ENCODE results near the gene LCNL1.
A peak's percentile ranks its signal among the peaks of the same experiment; 100 is the strongest.

Gene LCNL1

DNA sequence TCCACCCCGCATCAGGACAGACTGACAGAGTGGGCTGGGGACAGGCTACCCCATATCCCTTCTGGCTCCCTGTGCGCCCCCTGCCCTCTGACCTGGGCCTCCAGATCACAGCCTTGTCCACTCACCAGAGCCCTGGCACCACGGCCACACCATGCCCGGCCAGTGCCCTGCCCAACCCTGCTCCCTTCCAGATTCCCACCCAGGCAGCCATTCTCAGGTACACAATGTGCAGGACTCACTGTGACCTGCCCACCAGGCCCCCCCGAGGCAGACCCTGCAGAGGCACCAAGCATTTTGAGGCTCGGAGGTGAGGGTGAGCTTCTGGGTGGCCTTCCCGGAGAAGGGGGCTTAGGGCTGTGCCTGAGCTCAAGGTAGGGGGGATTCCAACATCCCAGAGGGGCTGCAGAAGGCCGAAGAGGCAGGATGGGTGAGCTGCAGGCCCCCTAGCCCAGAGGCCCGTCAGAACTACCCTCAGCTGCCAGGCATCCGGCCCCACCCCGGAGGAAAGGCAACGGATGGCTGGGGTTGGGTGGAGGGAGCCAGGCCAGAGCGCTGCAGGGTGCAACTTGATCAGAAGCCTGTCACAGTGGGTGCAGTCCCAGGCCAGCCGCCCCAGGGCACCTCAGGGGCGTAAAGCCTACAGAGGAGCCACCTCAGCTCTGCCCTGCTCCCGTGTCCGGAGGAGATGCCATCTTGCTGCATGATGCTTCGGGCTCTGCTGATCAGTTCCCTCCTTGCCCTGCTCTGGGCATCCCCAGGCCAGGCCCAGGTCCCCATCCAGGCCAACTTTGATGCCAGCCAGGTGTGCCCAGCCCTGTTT is at the start of gene LCNL1:
Gene LCNL1 (plus strand): TSS at position 762 of the 820 bp plus-strand sequence. CDS start 594 bp downstream, outside the sequence.
- no peak for DNase-seq
- TF ChIP-seq GATA1 (IDR thresholded peaks at IDR 0.05; ENCODE audit: low read depth, low read length) (no peak), POLR2A (IDR thresholded peaks at IDR 0.05; ENCODE audit: low read length) (no peak)

DNA sequence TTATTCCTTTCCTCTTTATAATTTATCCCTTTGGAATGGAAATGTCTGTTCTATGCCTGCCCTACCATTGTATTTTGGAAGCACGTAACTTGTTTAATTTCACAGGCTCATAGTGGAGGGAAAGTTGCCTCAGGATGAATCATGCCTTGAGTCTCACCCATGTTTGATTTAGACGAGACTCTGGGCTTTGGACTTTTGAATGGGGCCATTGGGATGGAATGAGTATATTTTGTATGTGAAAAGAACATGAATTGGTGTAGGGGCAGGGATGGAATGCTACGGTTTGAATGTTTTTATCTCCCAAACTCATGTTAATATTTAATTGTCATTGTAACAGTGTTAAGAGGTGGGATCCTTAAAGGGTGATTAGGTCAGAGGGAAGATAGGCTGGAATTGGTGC is 48.5 kb upstream of the LCNL1 start:
- DNase-seq, result no peak
- TF ChIP-seq GATA1 (IDR thresholded peaks at IDR 0.05; ENCODE audit: low read depth, low read length), result no peak
- TF ChIP-seq POLR2A (IDR thresholded peaks at IDR 0.05; ENCODE audit: low read length), result no peak

DNA sequence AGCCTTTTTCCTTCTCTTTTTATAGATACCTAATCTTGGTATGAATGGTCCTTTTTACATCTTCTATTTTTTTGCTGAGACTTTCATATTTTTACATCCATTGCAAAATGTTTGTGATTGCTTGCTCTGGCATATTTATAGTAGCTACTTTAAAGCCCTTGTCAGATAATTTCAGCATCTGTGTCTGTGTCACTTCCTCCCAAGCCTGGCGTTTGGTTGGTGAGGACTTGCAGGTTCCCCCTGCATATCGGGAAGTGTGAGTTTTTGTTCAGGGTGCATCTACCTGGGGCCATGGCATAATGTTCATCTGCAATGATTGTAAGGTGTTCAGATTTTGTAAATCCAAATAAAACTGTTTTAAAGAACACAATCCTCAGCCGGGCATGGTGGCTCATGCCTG is 47.1 kb upstream of the LCNL1 start:
- DNase-seq, result no peak
- no peak for TF ChIP-seq GATA1 (IDR thresholded peaks at IDR 0.05; ENCODE audit: low read depth, low read length)
- TF ChIP-seq POLR2A (IDR thresholded peaks at IDR 0.05; ENCODE audit: low read length), result no peak

DNA sequence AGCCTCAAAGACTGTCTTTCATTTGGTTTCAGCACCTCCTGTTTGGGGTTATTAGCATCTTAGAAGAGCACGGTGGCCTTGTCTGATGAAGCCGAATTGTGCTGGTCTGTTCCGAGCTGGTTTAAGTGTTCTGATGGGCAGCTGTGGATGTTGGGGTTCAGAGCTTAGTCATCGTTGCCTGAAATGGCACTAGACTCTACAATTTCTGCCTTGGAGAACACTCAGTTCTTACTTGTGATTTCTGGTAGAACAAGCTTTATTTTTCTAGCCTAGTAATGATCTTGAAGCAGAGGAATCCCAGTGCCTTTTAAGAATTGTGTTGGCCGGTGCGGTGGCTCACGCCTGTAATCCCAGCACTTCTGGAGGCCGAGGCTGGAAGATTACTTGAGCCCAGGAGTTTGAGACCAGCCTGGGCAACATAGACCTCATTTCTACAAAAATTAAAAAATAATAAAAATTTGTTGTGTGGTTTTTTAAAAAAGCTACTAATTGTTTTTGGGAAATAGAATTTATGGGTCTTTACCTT is 46.1 kb upstream of the LCNL1 start:
- no peak for TF ChIP-seq POLR2A (IDR thresholded peaks at IDR 0.05; ENCODE audit: low read length)
- no peak for TF ChIP-seq GATA1 (IDR thresholded peaks at IDR 0.05; ENCODE audit: low read depth, low read length)
- DNase-seq, result no peak

DNA sequence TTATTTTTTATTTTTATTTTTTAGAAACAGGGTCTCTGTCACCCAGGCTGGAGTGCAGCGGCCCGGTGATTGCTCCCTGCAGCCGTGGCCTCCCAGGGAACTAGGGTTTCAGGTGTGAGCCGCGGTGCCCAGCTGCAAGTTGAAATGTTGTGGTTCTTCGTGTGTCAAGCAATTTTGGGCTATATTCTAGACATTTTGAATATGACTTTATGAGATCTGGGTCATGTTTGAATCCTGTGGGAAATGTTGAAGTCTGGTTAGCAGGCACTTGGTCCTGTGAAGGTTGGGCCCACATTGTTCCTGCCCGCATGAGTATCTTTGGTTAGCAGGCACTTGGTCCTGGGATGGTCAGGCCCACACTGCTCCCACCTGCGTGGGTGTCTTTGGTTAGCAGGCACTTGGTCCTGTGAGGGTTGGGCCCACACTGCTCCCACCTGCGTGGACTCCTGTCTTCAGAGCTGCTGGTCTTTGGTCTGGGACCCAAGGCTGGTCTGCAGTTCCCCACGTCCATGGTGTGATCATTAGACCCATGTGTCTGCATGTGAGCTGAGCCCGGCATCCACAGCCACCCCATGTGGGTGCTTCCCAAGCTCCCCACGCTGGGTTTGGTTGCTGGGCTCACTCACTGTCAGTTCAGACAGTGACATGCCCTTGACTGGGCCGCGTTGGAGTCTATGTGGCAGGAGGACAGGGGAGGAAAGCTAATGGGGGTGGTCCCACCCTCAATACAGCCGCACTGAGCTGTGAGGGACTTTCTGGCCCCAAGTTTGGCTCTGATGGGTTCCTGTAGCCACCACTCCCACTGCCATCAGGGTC is 45.4 kb upstream of the LCNL1 start:
- no peak for TF ChIP-seq POLR2A (IDR thresholded peaks at IDR 0.05; ENCODE audit: low read length)
- TF ChIP-seq GATA1 (IDR thresholded peaks at IDR 0.05; ENCODE audit: low read depth, low read length), result no peak
- no peak for DNase-seq

DNA sequence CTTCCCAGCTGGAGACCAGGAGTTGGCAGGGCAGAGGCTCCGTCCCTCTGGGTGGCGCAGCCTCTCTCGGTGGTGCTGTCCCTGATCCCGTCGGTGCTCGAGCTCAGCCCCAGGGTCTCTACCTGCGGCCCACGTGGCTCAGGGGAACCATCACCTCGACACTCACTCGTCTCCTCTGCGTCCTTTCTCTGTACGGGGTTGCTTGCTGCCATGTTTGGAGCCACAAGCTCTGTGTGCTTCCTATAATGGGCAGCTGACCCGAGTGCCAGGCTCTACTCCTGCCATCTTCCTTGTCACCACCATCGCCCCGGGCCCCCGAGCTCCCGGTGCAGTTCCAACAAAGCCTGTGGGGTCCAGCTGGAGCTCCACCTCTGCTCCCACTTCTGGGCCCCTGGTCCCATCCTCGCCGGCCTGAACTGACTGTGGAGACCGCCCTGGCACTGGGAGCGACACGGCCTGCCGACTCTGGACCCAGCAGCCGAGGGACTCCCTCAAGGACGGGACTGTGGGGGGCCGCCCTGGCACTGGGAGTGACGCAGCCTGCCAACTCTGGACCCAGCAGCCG is 43.3 kb upstream of the LCNL1 start:
- no peak for DNase-seq
- TF ChIP-seq POLR2A (IDR thresholded peaks at IDR 0.05; ENCODE audit: low read length) (no peak), GATA1 (IDR thresholded peaks at IDR 0.05; ENCODE audit: low read depth, low read length) (no peak)

DNA sequence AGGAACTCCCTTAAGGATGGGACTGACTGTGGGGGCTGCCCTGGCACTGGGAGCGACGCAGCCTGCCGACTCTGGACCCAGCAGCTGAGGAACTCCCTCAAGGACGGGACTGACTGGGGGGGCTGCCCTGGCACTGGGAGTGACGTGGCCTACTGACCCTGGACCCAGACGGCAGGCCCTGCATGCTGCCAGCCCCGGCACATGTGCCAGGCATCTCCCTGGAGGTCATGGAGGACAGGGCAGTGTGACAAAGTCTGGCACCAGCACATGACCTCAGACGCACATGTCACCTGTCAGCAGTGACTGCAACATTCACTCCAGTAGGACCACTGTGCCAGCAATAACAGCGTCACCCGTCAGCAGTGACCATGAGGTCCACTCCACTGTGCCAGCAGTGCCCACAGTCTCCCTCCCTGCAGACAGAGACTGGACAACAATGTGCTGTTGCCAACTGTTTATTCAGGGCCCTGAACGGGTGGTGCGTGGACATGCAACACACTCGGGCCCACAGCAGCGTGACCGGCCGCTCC is 42.7 kb upstream of the LCNL1 start:
- DNase-seq, result no peak
- TF ChIP-seq GATA1 (IDR thresholded peaks at IDR 0.05; ENCODE audit: low read depth, low read length) (no peak), POLR2A (IDR thresholded peaks at IDR 0.05; ENCODE audit: low read length) (peak; percentile 28)

DNA sequence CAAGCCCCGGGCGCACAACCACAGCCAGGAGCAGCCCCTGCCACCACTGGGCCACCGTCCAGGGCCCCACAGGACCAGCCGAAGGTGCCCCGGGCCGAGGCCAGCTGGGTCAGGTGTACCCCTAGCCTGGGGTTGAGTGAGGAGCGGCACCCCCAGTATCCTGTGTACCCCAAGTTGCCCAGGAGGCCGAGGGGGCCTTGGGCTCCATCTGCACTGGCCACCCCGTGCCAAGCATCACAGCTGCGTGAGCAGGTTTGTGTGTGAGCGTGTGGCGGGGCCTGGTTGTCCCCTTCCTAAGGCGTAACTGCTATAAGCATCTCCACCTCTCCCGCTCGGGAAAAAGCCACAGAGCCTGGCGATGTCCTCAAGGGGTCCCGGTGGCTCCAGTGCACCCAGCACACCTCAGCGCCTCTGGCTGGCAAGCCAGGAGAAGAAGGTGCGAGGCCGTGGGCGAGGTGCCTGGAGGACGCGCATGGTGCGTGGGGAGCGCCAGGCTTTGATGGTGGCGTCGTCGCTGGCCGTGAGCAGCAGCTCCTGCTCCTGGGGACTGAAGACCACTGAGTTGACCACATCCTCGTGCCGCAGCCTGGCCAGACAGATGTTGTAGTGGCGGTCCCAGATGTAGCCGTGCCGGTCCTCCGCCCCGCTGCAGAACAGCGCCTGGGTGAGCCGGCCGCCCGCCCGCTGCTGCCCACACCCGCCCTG is 42.1 kb upstream of the LCNL1 start:
- DNase-seq, result no peak
- TF ChIP-seq GATA1 (IDR thresholded peaks at IDR 0.05; ENCODE audit: low read depth, low read length), result no peak
- TF ChIP-seq POLR2A (IDR thresholded peaks at IDR 0.05; ENCODE audit: low read length), result no peak

DNA sequence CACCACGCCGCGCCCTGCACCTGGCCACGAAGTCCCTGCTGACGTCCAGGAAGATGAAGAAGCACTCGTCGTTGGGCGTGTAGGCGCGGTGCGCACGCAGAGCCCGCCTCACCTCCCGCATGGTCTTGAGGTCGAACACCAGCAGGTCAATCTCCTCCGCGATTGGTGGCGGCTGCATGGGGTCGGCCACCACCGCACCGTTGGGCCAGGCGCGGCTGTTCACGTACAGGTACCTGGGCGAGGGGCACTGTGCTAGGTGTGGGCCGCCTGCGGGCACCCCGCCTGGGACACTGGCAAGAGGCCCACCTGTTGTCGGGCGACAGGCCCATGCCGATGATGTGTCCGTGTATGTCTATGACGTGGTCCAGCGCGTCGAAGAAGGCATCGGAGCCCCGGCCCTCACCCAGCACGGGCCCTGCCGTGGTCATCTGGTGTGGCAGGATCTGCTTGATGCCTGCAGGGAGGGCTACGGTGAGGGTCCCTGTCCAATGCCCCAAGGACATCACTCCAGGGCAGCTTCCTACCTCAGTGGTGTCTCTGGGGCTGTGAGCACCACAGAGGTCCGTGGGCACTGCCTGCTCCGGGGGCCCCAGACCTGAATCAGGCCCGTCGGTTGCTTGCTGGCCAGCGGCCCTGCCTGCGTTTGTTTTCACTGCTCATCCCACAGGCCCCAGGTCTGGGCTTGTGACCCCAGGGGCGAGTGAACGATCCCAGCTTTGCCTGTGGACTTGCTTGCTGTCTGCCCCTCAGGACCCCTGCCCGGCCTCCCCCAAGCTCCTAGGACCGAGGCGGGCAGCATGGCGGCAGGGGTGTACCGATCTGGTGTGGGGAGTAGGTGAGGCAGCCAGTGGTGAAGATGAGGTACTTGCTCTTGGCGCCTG is 41.3 kb upstream of the LCNL1 start:
- TF ChIP-seq POLR2A (IDR thresholded peaks at IDR 0.05; ENCODE audit: low read length) (no peak), GATA1 (IDR thresholded peaks at IDR 0.05; ENCODE audit: low read depth, low read length) (no peak)
- no peak for DNase-seq

DNA sequence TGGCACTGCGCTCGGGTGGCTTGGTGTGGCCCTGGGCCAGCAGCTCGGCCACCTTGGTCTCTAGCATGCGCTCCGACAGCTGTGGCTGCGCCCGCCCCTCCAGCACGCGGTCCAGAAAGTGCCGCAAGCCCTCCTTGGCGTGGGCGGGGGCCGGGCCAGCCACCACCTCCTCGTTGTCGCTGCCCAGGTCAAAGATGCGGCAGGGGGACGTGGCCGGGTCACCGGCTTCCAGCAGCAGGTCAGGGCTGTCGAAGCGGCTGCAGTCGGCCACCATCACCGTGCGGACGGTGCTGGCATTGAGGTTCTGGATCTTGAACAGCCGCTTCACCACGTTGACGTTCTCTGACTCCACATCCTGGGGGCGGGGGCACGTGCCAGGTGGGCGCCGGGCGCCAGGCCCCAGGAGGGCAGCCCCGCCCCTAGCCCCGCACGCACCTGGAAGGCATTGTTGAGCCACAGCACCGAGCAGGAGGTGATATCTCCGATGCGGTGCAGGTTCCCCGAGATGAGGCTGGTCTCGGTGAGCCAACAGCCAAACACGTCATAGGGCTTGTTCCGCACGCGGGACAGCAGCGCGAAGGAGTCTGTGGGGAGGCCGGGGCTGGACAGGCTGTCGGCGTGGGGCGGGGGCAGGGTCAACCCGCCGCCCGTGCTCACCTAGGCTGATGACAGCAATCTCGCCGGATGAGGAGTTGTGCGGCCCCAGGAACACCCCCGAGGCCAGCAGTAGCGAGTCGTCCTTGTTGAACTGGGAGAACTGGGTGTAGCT is 40.5 kb upstream of the LCNL1 start:
- TF ChIP-seq GATA1 (IDR thresholded peaks at IDR 0.05; ENCODE audit: low read depth, low read length), result no peak
- no peak for TF ChIP-seq POLR2A (IDR thresholded peaks at IDR 0.05; ENCODE audit: low read length)
- DNase-seq, result no peak

DNA sequence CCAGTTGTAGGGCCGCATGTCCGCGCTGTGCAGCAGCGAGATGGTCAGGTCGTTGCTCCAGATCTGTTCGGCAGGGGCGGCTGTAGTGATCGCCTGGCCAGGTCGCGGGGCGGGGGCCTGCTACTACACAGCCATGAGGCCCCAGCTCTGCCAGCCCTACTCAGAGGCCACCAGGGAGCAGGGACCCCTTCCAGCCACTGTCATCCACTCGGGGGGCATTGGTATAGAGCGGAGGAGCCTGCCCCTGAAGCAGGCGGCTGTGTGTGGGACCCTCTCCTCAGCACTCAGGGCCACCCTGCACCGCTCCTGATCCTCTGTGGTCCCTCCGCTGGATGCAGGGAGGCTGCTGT is 39.9 kb upstream of the LCNL1 start:
- DNase-seq, result no peak
- no peak for TF ChIP-seq POLR2A (IDR thresholded peaks at IDR 0.05; ENCODE audit: low read length)
- no peak for TF ChIP-seq GATA1 (IDR thresholded peaks at IDR 0.05; ENCODE audit: low read depth, low read length)
